Loucy (cell line): Measurements from ENCODE around the gene PEX14.

Experiments
- H2AFZ ChIP-seq: fragments of 200-600 bp; sonication (generic); 2 replicates; pipeline ENCODE4 v1.6.0; 2016; ENCODE audit warnings: antibody characterized with exemption, mild to moderate bottlenecking, low read length, moderate library complexity
- H3F3A ChIP-seq: fragments of 200-600 bp; 2 replicates; pipeline ENCODE4 v1.6.0; 2016; ENCODE audit warnings: antibody characterized with exemption, low read depth, mild to moderate bottlenecking
- H3K27me3 ChIP-seq: fragments of 200-600 bp; sonication (generic); 2 replicates; pipeline ENCODE4 v1.6.1; 2014; ENCODE audit warnings: low read length, mild to moderate bottlenecking; ENCODE audit not compliant: insufficient read depth, poor library complexity, severe bottlenecking
- H3K36me3 ChIP-seq: fragments of 200-600 bp; sonication (generic); 2 replicates; pipeline ENCODE4 v1.6.1; 2016; ENCODE audit warnings: low read length; ENCODE audit not compliant: insufficient read depth
- H3K4me1 ChIP-seq: fragments of 200-600 bp; sonication (generic); 2 replicates; pipeline ENCODE4 v1.5.1; 2014; ENCODE audit warnings: low read length, mild to moderate bottlenecking; ENCODE audit not compliant: insufficient read depth, poor library complexity, severe bottlenecking
- H3K4me2 ChIP-seq: fragments of 200-600 bp; sonication (generic); 2 replicates; pipeline ENCODE4 v1.6.0; 2014; ENCODE audit warnings: antibody characterized with exemption, low read length, low read depth, mild to moderate bottlenecking; ENCODE audit not compliant: poor library complexity, severe bottlenecking
- H3K4me3 ChIP-seq: fragments of 200-600 bp; sonication (generic); 2 replicates; pipeline ENCODE4 v1.5.1; 2014; ENCODE audit warnings: low read length, mild to moderate bottlenecking, mixed read lengths; ENCODE audit not compliant: poor library complexity, severe bottlenecking
- H3K79me2 ChIP-seq: fragments of 200-600 bp; sonication (generic); 2 replicates; pipeline ENCODE4 v1.6.1; 2014; ENCODE audit warnings: low read length; ENCODE audit not compliant: insufficient read depth
- H3K9ac ChIP-seq: fragments of 200-600 bp; sonication (generic); 2 replicates; pipeline ENCODE4 v1.6.0; 2014; ENCODE audit warnings: mild to moderate bottlenecking, low read depth, low read length, moderate library complexity; ENCODE audit not compliant: poor library complexity, severe bottlenecking
- H3K9me2 ChIP-seq: fragments of 200-600 bp; sonication (generic); replicated peaks from 2 replicates; pipeline ENCODE4 v1.6.1; 2016; ENCODE audit warnings: low read depth, low read length, mixed read lengths
- H3K9me3 ChIP-seq: fragments of 200-600 bp; sonication (generic); 2 replicates; pipeline ENCODE4 v1.6.1; 2014; ENCODE audit warnings: mild to moderate bottlenecking, antibody characterized with exemption, low read length, low read depth; ENCODE audit not compliant: insufficient read depth
- H4K20me1 ChIP-seq: fragments of 200-600 bp; sonication (generic); 2 replicates; pipeline ENCODE4 v1.6.0; 2014; ENCODE audit warnings: antibody characterized with exemption, low read length, mild to moderate bottlenecking; ENCODE audit not compliant: insufficient read depth, poor library complexity, severe bottlenecking
- CTCF ChIP-seq: fragments of 200-600 bp; sonication (generic); conservative IDR thresholded peaks from 2 replicates; pipeline ENCODE4 v1.5.1; 2014; ENCODE audit warnings: mild to moderate bottlenecking, antibody characterized with exemption, low read length
- EZH2phosphoT487 ChIP-seq: fragments of 200-600 bp; IDR thresholded peaks from 2 replicates; pipeline ENCODE4 v1.6.1; 2018; ENCODE audit warnings: antibody characterized with exemption, mild to moderate bottlenecking, moderate library complexity, borderline replicate concordance

PEX14 gene

GRCh38 chr1:10644307-10645128 is 169.8 kb downstream of the PEX14 start:
- H3K4me1 ChIP-seq: no peaks in the 10 kb centered on the region
- no peaks in the 10 kb centered on the region for H3K9me3 ChIP-seq
- H3K36me3 ChIP-seq: no peaks in the 10 kb centered on the region; the same call in 1 of the 2 replicates
- H3K4me3 ChIP-seq: no peak overlapping the region
- no peak overlapping the region for H2AFZ ChIP-seq
- H3K4me2 ChIP-seq: no peak overlapping the region
- H3K9ac ChIP-seq: no peak overlapping the region
- H3K27me3 ChIP-seq: no peaks in the 10 kb centered on the region
- H4K20me1 ChIP-seq: no peaks in the 10 kb centered on the region
- H3K9me2 ChIP-seq: no peaks in the 10 kb centered on the region
- TF ChIP-seq EZH2phosphoT487 (no peak), CTCF (no peak)
- H3K79me2 ChIP-seq: no peaks in the 10 kb centered on the region
- H3F3A ChIP-seq: no peaks in the 10 kb centered on the region

GRCh38 chr1:10646347-10646861 is 171.7 kb downstream of the PEX14 start:
- H2AFZ ChIP-seq: no peak overlapping the region
- no peak overlapping the region for H3K4me3 ChIP-seq
- no peak overlapping the region for H3K9ac ChIP-seq
- H3K4me1 ChIP-seq: no peaks in the 10 kb centered on the region
- no peak overlapping the region for H3K4me2 ChIP-seq
- H4K20me1 ChIP-seq: no peaks in the 10 kb centered on the region
- H3K27me3 ChIP-seq: no peaks in the 10 kb centered on the region
- no peaks in the 10 kb centered on the region for H3K79me2 ChIP-seq
- H3K9me3 ChIP-seq: no peaks in the 10 kb centered on the region
- no peaks in the 10 kb centered on the region for H3K36me3 ChIP-seq
- no peaks in the 10 kb centered on the region for H3F3A ChIP-seq
- no peaks in the 10 kb centered on the region for H3K9me2 ChIP-seq
- TF ChIP-seq EZH2phosphoT487 (no peak), CTCF (no peak)

- Histone ChIP-seq H4K20me1 (no peaks in the 10 kb centered on the region), H3K9me3 (no peaks in the 10 kb centered on the region), H3K79me2 (no peaks in the 10 kb centered on the region), H2AFZ (no peak overlapping the region), H3K9ac (no peak overlapping the region), H3K4me2 (no peak overlapping the region), H3K36me3 (no peaks in the 10 kb centered on the region), H3K27me3 (no peaks in the 10 kb centered on the region), H3K4me1 (no peaks in the 10 kb centered on the region), H3K9me2 (no peaks in the 10 kb centered on the region), H3F3A (no peaks in the 10 kb centered on the region), H3K4me3 (no peak overlapping the region)
- TF ChIP-seq CTCF: no peak
- TF ChIP-seq EZH2phosphoT487: no peak
Measured at GRCh38 chr1:10647414-10648170, 172.8 kb downstream of the PEX14 start.
